ENCODE results near the gene OLFM1. TPM values are rescaled to one million over a fixed set of nuclear protein-coding genes. Genes with fewer than 3 reads are reported as not detected.

Gene OLFM1
- total RNA-seq, 1 donor from 2014 or later, result 0.83 TPM

DNA sequence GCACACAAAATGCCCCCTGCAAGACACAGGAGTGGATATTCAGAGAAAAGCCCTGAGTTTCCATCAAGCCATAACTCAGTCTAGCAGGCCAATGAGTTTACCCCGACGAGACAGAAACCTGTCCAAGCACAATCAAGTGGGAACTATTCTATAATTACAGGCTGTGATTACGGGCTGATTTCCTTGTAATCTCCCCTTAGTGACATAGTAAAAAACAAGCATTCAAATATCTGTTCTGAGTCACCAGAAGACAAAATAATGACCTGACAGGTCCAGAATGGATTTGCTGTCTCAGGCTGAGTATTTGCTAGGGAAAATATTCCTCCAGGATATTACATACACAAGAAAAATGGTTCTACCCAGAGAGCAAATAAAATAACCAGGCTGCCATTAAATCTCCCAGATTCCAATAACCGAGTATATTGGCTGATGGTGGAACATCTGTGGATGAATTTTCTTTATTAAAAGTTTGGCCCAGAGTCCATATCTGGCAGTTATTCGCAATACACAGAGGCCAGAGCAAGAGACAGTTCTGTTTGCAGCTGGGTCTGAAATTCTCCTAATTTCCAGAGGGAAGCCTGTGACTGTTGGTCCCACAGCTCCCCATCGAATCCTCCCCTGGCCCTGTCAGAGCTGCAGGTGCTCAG is 35.8 kb downstream of the OLFM1 start:
- H3K4me1 Mint-ChIP-seq (ENCODE audit: unreplicated experiment), result no peaks in the 10 kb centered on the region
- H3K27me3 Mint-ChIP-seq (ENCODE audit: unreplicated experiment), result no peaks in the 10 kb centered on the region
- peaks cover 12% of the 10 kb centered on the region for H3K9me3 Mint-ChIP-seq (ENCODE audit: unreplicated experiment)
- no peak overlapping the region for H3K27ac Mint-ChIP-seq (ENCODE audit: unreplicated experiment)
- no peaks in the 10 kb centered on the region for H3K36me3 Mint-ChIP-seq (ENCODE audit: unreplicated experiment)
- no peak for DNase-seq (ENCODE audit: extremely low spot score, unreplicated experiment)
- H3K4me3 Mint-ChIP-seq (ENCODE audit: unreplicated experiment), result no peak overlapping the region
- TF ChIP-seq, protein P1, sequence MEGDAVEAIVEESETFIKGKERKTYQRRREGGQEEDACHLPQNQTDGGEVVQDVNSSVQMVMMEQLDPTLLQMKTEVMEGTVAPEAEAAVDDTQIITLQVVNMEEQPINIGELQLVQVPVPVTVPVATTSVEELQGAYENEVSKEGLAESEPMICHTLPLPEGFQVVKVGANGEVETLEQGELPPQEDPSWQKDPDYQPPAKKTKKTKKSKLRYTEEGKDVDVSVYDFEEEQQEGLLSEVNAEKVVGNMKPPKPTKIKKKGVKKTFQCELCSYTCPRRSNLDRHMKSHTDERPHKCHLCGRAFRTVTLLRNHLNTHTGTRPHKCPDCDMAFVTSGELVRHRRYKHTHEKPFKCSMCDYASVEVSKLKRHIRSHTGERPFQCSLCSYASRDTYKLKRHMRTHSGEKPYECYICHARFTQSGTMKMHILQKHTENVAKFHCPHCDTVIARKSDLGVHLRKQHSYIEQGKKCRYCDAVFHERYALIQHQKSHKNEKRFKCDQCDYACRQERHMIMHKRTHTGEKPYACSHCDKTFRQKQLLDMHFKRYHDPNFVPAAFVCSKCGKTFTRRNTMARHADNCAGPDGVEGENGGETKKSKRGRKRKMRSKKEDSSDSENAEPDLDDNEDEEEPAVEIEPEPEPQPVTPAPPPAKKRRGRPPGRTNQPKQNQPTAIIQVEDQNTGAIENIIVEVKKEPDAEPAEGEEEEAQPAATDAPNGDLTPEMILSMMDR (IDR thresholded peaks at IDR 0.05), result no peak

DNA sequence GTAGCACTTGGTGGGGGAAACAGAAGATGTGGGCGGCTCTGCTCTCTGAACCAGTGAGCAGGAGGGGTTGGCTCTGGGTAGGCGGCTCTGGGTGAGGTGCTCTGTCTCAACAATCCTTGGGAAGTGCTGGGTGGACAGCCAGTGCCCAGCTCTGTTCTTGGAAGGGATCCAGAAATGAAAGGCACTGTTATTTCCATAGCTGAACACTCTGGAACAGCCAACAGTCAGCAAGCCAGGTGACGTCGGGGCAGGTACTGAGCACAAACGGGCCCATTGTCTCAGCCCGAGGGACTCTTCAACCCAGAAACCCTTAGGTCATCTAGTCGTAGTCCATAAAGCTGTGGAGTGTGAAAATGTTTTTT is 36.3 kb downstream of the OLFM1 start:
- no peaks in the 10 kb centered on the region for H3K4me1 Mint-ChIP-seq (ENCODE audit: unreplicated experiment)
- no peaks in the 10 kb centered on the region for H3K27me3 Mint-ChIP-seq (ENCODE audit: unreplicated experiment)
- TF ChIP-seq, protein P1 (IDR thresholded peaks at IDR 0.05), result no peak
- no peak for DNase-seq (ENCODE audit: extremely low spot score, unreplicated experiment)
- H3K27ac Mint-ChIP-seq (ENCODE audit: unreplicated experiment), result no peak overlapping the region
- no peak overlapping the region for H3K4me3 Mint-ChIP-seq (ENCODE audit: unreplicated experiment)
- peaks cover 7% of the 10 kb centered on the region for H3K9me3 Mint-ChIP-seq (ENCODE audit: unreplicated experiment)
- H3K36me3 Mint-ChIP-seq (ENCODE audit: unreplicated experiment), result no peaks in the 10 kb centered on the region

DNA sequence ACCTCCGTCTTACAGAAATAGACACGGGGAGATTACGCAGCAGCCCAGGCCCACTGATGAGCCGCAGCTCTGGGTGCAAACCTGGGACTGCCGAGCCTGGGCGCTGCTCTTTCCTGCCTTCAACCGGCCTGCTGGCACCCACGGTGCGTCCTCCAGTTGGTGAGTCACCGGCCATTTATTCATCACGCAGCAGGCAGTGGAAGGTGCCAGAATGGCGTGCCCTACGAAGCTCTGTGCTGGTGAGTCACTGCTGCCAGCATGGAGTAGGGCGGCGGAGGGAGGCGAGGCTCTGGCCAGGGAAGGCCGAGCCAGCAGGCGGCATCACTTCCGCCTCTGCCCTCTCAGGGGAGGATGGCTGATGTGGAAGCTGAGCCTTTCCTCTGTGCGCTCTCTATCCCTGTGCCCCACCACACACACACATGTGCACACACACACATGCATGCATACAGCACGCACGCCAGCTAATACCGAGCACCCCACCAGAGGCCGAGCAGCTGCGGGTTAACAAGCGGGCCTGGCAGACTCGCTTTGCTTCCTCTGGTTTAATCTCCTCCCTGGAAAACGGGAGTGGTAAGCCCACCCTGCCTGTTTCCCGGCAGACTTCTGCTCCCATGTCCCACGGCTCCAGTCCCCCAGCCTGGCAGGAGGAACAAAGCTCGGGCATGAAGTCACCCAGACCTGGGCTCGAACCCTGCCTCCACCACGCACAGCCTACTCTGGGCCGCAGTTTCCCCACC is 39.2 kb downstream of the OLFM1 start:
- H3K27ac Mint-ChIP-seq (ENCODE audit: unreplicated experiment), result no peak overlapping the region
- TF ChIP-seq, protein P1 (IDR thresholded peaks at IDR 0.05), result no peak
- peaks cover 7% of the 10 kb centered on the region for H3K9me3 Mint-ChIP-seq (ENCODE audit: unreplicated experiment)
- no peaks in the 10 kb centered on the region for H3K4me1 Mint-ChIP-seq (ENCODE audit: unreplicated experiment)
- H3K27me3 Mint-ChIP-seq (ENCODE audit: unreplicated experiment), result no peaks in the 10 kb centered on the region
- DNase-seq (ENCODE audit: extremely low spot score, unreplicated experiment), result no peak
- no peak overlapping the region for H3K4me3 Mint-ChIP-seq (ENCODE audit: unreplicated experiment)
- H3K36me3 Mint-ChIP-seq (ENCODE audit: unreplicated experiment), result no peaks in the 10 kb centered on the region

DNA sequence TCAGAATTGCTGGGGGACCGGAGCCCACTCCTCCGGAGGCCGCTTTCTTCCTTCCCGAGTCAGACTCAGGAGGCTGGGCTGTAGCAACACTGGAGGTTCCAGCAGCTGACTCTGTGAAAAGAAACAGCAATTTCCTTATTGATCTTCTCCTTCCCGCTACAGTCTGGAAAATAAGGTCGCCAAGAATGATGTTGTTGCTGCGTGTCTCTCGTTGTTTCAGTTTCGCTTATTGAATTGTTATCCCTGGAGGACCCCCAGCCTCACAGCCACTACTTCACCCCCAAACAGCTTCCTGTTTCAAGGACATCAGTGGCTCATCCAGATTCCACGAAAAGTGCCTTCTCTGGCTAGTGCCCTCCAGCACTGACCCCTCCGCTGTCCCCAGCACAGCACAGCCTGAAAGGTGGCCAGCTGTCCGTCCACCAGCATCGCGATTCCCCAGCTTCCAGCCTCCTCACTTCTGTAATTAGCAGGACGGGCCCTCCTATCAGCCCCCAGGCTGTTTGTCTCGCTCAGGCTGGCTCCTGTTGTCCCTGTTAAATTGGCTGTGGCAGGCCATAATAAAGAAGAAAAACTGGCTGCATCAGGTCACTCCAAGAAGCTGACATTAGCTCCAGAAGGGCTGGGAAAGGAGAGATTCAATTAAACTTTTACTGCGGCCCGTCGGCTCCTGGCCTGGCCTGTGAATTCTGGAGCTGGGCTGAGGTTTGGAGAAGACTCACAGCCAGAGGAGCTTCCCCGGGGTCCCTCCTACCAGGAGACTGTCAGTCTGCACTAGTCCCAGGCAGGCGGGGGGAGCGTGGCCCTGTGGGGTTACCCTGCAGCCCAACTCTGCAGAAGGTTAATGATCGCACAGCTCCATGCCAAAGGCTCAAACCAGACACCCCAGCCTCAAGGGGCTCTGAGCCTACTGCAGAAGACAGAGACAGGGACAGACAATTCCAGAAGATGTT is 40.5 kb downstream of the OLFM1 start:
- H3K9me3 Mint-ChIP-seq (ENCODE audit: unreplicated experiment), result peaks cover 13% of the 10 kb centered on the region
- no peaks in the 10 kb centered on the region for H3K4me1 Mint-ChIP-seq (ENCODE audit: unreplicated experiment)
- no peaks in the 10 kb centered on the region for H3K27me3 Mint-ChIP-seq (ENCODE audit: unreplicated experiment)
- no peak overlapping the region for H3K4me3 Mint-ChIP-seq (ENCODE audit: unreplicated experiment)
- TF ChIP-seq, protein P1 (IDR thresholded peaks at IDR 0.05), result no peak
- no peaks in the 10 kb centered on the region for H3K36me3 Mint-ChIP-seq (ENCODE audit: unreplicated experiment)
- H3K27ac Mint-ChIP-seq (ENCODE audit: unreplicated experiment), result no peak overlapping the region
- DNase-seq (ENCODE audit: extremely low spot score, unreplicated experiment), result no peak
